ENCODE data around the gene PCDHGA8. TPM values are rescaled to one million over a fixed set of nuclear protein-coding genes. Genes with fewer than 3 reads are reported as not detected.

Gene PCDHGA8
- total and polyA plus RNA-seq, 4 donors: 0.13 to 6.8 (median 1.8) TPM

DNA sequence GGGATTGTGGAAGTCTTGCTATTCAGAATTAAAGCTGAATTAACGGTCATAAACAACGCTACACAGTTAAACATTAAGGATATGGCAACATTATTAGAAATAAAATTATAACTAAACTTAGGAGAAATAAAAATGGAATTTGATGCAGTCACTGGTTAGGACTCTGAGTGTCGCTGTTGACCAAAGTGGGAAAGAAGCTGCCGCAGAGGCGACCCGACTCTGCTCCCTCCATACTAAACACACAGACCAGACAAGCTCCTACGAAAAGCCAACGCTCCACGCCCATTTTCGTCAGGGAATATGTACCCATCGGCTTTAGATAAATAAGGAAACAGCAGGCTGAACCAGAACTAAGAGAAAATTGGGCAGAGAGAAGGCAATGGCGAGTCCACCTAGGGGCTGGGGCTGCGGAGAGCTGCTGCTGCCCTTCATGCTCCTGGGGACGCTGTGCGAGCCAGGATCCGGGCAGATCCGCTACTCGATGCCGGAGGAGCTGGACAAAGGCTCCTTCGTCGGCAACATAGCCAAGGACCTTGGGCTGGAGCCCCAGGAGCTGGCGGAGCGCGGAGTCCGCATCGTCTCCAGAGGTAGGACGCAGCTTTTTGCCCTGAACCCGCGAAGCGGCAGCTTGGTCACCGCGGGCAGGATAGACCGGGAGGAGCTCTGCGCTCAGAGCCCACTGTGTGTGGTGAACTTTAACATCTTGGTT lies 28.3 kb upstream of the PCDHGA8 start, which contains the start of gene PCDHGA5:
TSS of gene PCDHGA5 (plus strand) at position 211 of the 709 bp plus-strand sequence. CDS start at position 380, 169 bp downstream.
- no peak for ATAC-seq (ENCODE audit: low FRiP score)
- peak in 1 of 2 donors; percentile 55 for DNase-seq
- WGBS, 2 donors: 11 to 15% methylated on average over 34 of the region's 34 CpGs

DNA sequence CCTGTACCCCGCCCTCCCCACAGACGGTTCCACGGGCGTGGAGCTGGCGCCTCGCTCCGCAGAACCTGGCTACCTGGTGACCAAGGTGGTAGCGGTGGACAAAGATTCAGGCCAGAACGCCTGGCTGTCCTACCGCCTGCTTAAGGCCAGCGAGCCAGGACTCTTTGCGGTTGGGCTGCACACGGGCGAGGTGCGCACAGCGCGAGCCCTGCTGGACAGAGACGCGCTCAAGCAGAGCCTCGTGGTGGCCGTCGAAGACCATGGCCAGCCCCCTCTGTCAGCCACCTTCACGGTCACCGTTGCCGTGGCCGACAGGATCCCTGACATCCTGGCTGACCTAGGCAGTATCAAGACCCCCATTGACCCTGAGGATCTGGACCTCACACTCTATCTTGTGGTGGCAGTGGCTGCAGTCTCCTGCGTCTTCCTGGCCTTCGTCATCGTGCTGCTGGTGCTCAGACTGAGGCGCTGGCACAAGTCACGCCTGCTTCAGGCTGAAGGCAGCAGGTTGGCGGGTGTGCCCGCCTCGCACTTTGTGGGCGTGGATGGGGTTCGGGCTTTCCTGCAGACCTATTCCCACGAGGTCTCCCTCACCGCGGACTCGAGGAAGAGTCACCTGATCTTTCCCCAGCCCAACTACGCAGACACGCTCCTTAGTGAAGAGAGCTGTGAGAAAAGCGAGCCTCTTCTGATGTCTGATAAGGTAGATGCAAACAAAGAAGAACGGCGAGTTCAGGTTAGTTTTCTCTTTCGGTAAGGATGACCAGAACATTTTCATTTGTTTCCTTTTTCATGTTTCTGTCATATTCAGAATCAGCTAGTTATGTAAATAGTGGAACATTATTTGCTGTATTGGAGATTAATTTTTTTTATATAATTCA lies 26.2 kb upstream of the PCDHGA8 start:
- H3K36me3 ChIP-seq (ENCODE audit: control insufficient read depth in 1 of 2, insufficient read depth in 2 of 2, low read length in 1 of 2): no peaks in the 10 kb centered on the region
- H3K27ac ChIP-seq (ENCODE audit: low read depth in 1 of 2, low read length in 2 of 2): no peak overlapping the region
- no peaks in the 10 kb centered on the region for H3K4me1 ChIP-seq (ENCODE audit: control insufficient read depth in 1 of 2, insufficient read depth in 2 of 2, low read length in 2 of 2)
- no peak for DNase-seq
- no peaks in the 10 kb centered on the region for H3K27me3 ChIP-seq (ENCODE audit: control insufficient read depth in 1 of 2, insufficient read depth in 2 of 2, low read length in 1 of 2)
- intact Hi-C loops (cut with DNase I): no loop called here
- no peak for ATAC-seq (ENCODE audit: low FRiP score)
- no peak overlapping the region for H3K4me3 ChIP-seq (ENCODE audit: low read length in 2 of 2)
- 29 to 30% methylated on average over 46 of the region's 46 CpGs for WGBS, 2 donors
- peaks cover 42% of the 10 kb centered on the region for H3K9me3 ChIP-seq (ENCODE audit: control insufficient read depth, low read length)

More for the DNA sequence above, 28.3 kb upstream of the PCDHGA8 start, which contains the start of gene PCDHGA5:
- no peak within 1 kb of the TSS for H3K27ac ChIP-seq (ENCODE audit: low read depth in 1 of 2, low read length in 2 of 2)
- no peaks in the 10 kb centered on the region for H3K27me3 ChIP-seq (ENCODE audit: control insufficient read depth in 1 of 2, insufficient read depth in 2 of 2, low read length in 1 of 2)
- no peaks in the 10 kb centered on the region for H3K4me1 ChIP-seq (ENCODE audit: control insufficient read depth in 1 of 2, insufficient read depth in 2 of 2, low read length in 2 of 2)
- no peaks in the 10 kb centered on the region for H3K36me3 ChIP-seq (ENCODE audit: control insufficient read depth in 1 of 2, insufficient read depth in 2 of 2, low read length in 1 of 2)
- H3K9me3 ChIP-seq (ENCODE audit: control insufficient read depth, low read length): peaks cover 39% of the 10 kb centered on the region
- intact Hi-C loops (cut with DNase I): no loop called here
- no peak within 1 kb of the TSS for H3K4me3 ChIP-seq (ENCODE audit: low read length in 2 of 2)

DNA sequence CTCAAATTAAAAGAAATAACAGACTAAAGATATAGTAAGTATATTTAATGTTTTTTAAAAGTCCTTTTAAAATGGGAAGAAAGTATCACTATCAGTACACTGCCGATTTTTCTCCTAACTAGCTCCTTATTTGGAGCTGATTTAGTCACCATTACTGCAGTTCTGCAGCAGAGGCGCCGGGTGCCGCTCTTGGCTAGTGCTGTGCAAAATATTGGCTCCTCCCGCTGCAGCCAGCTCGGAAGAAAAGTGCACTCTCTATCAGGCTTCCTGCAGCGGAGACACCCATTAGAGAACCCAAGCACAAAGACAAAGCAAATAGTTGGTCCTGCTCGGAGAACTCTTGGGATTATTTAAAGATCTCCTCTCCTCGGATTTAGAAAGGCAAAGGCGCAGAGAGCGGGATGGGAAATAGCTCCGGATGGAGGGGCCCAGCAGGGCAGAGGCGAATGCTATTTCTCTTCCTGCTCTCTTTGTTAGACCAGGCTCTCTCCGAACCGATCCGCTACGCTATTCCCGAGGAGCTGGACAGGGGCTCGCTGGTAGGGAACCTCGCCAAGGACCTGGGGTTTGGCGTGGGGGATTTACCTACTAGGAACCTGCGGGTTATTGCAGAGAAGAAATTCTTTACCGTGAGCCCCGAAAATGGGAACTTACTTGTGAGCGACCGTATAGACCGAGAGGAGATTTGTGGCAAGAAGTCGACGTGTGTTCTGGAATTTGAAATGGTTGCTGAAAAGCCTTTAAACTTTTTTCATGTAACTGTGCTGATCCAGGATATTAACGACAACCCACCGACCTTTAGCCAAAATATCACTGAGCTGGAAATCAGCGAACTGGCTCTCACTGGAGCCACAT lies 22.2 kb upstream of the PCDHGA8 start, which contains the start of gene PCDHGB3:
TSS of gene PCDHGB3 (plus strand) at position 249 of the 855 bp plus-strand sequence. CDS start at position 402, 153 bp downstream.
- DNase-seq: no peak
- H3K4me1 ChIP-seq (ENCODE audit: control insufficient read depth in 1 of 2, insufficient read depth in 2 of 2, low read length in 2 of 2): no peaks in the 10 kb centered on the region
- H3K36me3 ChIP-seq (ENCODE audit: control insufficient read depth in 1 of 2, insufficient read depth in 2 of 2, low read length in 1 of 2): no peaks in the 10 kb centered on the region
- no peak within 1 kb of the TSS for H3K4me3 ChIP-seq (ENCODE audit: low read length in 2 of 2)
- peaks cover 45% of the 10 kb centered on the region for H3K9me3 ChIP-seq (ENCODE audit: control insufficient read depth, low read length)
- H3K27ac ChIP-seq (ENCODE audit: low read depth in 1 of 2, low read length in 2 of 2): no peak within 1 kb of the TSS
- intact Hi-C loops (cut with DNase I): loop anchor here in 1 of 2 donors (5.0 kb wide), 1 partner anchor 52 kb away; the partner anchor contains the start of gene PCDHGA11
- ATAC-seq (ENCODE audit: low FRiP score): no peak
- no peaks in the 10 kb centered on the region for H3K27me3 ChIP-seq (ENCODE audit: control insufficient read depth in 1 of 2, insufficient read depth in 2 of 2, low read length in 1 of 2)
- WGBS, 2 donors: 14 to 17% methylated on average over 32 of the region's 32 CpGs

DNA sequence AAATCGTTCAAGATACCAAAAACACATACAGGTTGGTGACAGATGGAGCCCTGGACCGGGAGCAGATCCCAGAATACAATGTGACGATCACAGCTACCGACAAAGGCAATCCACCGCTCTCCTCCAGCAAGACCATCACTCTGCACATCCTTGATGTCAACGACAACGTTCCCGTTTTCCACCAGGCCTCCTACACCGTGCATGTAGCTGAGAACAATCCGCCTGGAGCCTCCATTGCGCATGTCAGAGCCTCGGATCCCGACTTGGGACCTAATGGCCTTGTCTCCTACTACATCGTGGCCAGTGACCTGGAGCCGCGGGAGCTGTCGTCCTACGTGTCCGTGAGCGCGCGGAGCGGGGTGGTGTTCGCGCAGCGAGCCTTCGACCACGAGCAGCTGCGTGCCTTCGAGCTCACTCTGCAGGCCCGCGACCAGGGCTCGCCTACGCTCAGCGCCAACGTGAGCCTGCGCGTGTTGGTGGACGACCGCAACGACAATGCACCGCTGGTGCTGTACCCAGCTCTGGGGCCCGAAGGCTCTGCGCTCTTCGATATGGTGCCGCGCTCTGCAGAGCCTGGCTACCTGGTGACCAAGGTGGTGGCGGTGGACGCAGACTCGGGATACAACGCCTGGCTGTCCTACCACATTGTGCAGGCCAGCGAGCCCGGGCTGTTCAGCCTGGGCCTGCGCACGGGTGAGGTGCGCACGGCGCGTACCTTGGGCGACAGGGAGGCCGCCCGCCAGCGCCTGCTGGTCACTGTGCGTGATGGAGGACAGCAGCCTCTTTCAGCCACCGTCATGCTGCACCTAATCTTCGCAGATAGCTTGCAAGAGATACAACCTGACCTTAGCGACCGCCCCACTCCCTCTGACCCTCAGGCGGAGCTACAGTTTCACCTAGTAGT lies 20.6 kb upstream of the PCDHGA8 start:
- ATAC-seq (ENCODE audit: low FRiP score) (no peak), DNase-seq (no peak)
- Histone ChIP-seq H3K4me3 (ENCODE audit: low read length in 2 of 2) (no peak overlapping the region), H3K27me3 (ENCODE audit: control insufficient read depth in 1 of 2, insufficient read depth in 2 of 2, low read length in 1 of 2) (no peaks in the 10 kb centered on the region), H3K27ac (ENCODE audit: low read depth in 1 of 2, low read length in 2 of 2) (no peak overlapping the region), H3K9me3 (ENCODE audit: control insufficient read depth, low read length) (peaks cover 44% of the 10 kb centered on the region), H3K4me1 (ENCODE audit: control insufficient read depth in 1 of 2, insufficient read depth in 2 of 2, low read length in 2 of 2) (no peaks in the 10 kb centered on the region), H3K36me3 (ENCODE audit: control insufficient read depth in 1 of 2, insufficient read depth in 2 of 2, low read length in 1 of 2) (no peaks in the 10 kb centered on the region)
- intact Hi-C loops (cut with DNase I): loop anchor here in 1 of 2 donors (5.0 kb wide), 1 partner anchor 50 kb away; the partner anchor contains the start of gene PCDHGA11
- 23 to 28% methylated on average over 69 of the region's 69 CpGs for WGBS, 2 donors

DNA sequence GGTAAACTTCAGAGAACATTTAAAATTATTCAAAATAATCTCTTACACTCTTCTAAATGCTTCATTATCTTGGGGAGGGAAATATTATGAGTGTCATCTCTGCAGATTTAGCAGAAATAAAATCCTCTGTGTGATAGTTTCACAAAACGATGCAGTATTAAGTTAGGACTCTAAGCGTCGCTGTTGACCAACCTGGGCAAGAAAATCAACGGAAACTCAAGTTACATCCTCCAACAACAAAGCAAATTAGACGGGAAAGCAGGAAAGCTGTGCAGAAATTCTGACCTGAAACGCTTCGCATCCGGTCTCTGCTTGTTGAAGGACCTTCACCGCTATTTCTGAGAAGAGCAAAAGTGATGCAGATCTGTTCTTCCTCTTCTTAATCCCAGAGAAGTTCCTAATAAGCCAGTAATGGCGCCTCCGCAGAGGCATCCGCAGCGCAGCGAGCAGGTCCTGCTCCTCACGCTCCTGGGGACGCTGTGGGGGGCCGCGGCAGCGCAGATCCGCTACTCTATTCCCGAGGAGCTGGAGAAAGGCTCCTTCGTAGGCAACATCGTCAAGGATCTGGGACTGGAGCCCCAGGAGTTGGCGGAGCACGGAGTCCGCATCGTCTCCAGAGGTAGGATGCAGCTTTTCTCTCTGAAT lies 18.6 kb upstream of the PCDHGA8 start, which contains the start of gene PCDHGA6:
TSS of gene PCDHGA6 (plus strand) at position 219 of the 645 bp plus-strand sequence. CDS start at position 412, 193 bp downstream.
- intact Hi-C loops (cut with DNase I): loop anchor here in 1 of 2 donors (5.0 kb wide), 1 partner anchor 49 kb away; the partner anchor contains the start of gene PCDHGA11
- 12 to 13% methylated on average over 27 of the region's 27 CpGs for WGBS, 2 donors
- peak in 1 of 2 donors; percentile 66 for DNase-seq

DNA sequence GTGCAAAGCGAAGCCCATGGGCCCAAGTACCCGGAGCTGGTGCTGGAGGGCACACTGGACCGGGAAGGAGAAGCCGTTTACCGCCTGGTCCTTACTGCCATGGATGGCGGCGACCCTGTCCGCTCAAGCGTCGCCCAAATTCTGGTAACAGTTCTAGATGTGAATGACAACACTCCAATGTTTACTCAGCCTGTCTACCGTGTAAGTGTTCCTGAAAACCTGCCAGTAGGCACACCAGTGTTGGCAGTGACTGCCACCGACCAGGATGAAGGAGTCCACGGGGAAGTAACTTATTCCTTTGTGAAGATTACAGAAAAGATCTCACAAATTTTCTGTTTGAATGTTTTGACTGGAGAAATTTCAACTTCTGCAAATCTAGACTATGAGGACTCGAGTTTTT lies 17.8 kb upstream of the PCDHGA8 start:
- intact Hi-C loops (cut with DNase I): loop anchor here in 1 of 2 donors (5.0 kb wide), 1 partner anchor 48 kb away; the partner anchor contains the start of gene PCDHGA11
- Histone ChIP-seq H3K27ac (ENCODE audit: low read depth in 1 of 2, low read length in 2 of 2) (no peak overlapping the region), H3K27me3 (ENCODE audit: control insufficient read depth in 1 of 2, insufficient read depth in 2 of 2, low read length in 1 of 2) (no peaks in the 10 kb centered on the region), H3K36me3 (ENCODE audit: control insufficient read depth in 1 of 2, insufficient read depth in 2 of 2, low read length in 1 of 2) (no peaks in the 10 kb centered on the region), H3K4me3 (ENCODE audit: low read length in 2 of 2) (no peak overlapping the region), H3K9me3 (ENCODE audit: control insufficient read depth, low read length) (peaks cover 45% of the 10 kb centered on the region), H3K4me1 (ENCODE audit: control insufficient read depth in 1 of 2, insufficient read depth in 2 of 2, low read length in 2 of 2) (no peaks in the 10 kb centered on the region)
- 48 to 50% methylated on average over 14 of the region's 14 CpGs for WGBS, 2 donors
- DNase-seq (no peak), ATAC-seq (ENCODE audit: low FRiP score) (no peak)

More for the DNA sequence above, 18.6 kb upstream of the PCDHGA8 start, which contains the start of gene PCDHGA6:
- no peak for ATAC-seq (ENCODE audit: low FRiP score)
- peaks cover 45% of the 10 kb centered on the region for H3K9me3 ChIP-seq (ENCODE audit: control insufficient read depth, low read length)
- no peaks in the 10 kb centered on the region for H3K4me1 ChIP-seq (ENCODE audit: control insufficient read depth in 1 of 2, insufficient read depth in 2 of 2, low read length in 2 of 2)
- H3K27me3 ChIP-seq (ENCODE audit: control insufficient read depth in 1 of 2, insufficient read depth in 2 of 2, low read length in 1 of 2): no peaks in the 10 kb centered on the region
- H3K4me3 ChIP-seq (ENCODE audit: low read length in 2 of 2): no peak within 1 kb of the TSS
- no peak within 1 kb of the TSS for H3K27ac ChIP-seq (ENCODE audit: low read depth in 1 of 2, low read length in 2 of 2)
- H3K36me3 ChIP-seq (ENCODE audit: control insufficient read depth in 1 of 2, insufficient read depth in 2 of 2, low read length in 1 of 2): no peaks in the 10 kb centered on the region

Data from aorta (tissue), 5 donors.